ENCODE measurements around the gene RBM44.
"Not testable (repeated sequence)": the region's sequence is repeated elsewhere in the genome, so short reads cannot be mapped to it uniquely, and the experiment has no call there.

RBM44 gene

GRCh38 chr2:237827421-237827987, 28.9 kb downstream of the RBM44 start:
- Histone ChIP-seq H3K4me3 (no peak overlapping the region), H3K27ac (no peak overlapping the region)
- TF ChIP-seq CTCF (IDR thresholded peaks at IDR 0.05): no peak
- DNase-seq (ENCODE audit: low spot score): no peak

- Histone ChIP-seq H3K27ac (no peak overlapping the region), H3K4me3 (no peak overlapping the region)
- no peak for DNase-seq (ENCODE audit: low spot score)
- TF ChIP-seq CTCF (IDR thresholded peaks at IDR 0.05): no peak
These were observed 31.9 kb downstream of the RBM44 start for GRCh38 chr2:237830522-237830921.

- no peak for DNase-seq (ENCODE audit: low spot score)
- TF ChIP-seq CTCF (IDR thresholded peaks at IDR 0.05): no peak
- no peak overlapping the region for H3K4me3 ChIP-seq
- H3K27ac ChIP-seq: no peak overlapping the region
These were observed 35.0 kb downstream of the RBM44 start for GRCh38 chr2:237833546-237833945.

GRCh38 chr2:237835372-237835771, 36.8 kb downstream of the RBM44 start:
- no peak for TF ChIP-seq CTCF (IDR thresholded peaks at IDR 0.05)
- DNase-seq (ENCODE audit: low spot score): no peak
- H3K27ac ChIP-seq: no peak overlapping the region
- H3K4me3 ChIP-seq: no peak overlapping the region

- no peak for TF ChIP-seq CTCF (IDR thresholded peaks at IDR 0.05)
- H3K4me3 ChIP-seq: no peak overlapping the region
- DNase-seq (ENCODE audit: low spot score): no peak
- H3K27ac ChIP-seq: no peak overlapping the region
These were observed 42.5 kb downstream of the RBM44 start for GRCh38 chr2:237841051-237841450.

GRCh38 chr2:237848940-237849339, 50.4 kb downstream of the RBM44 start:
- H3K4me3 ChIP-seq; H3K27ac ChIP-seq; DNase-seq (ENCODE audit: low spot score): not testable (repeated sequence)

GRCh38 chr2:237854295-237854694, 55.7 kb downstream of the RBM44 start:
- no peak overlapping the region for H3K4me3 ChIP-seq
- no peak for TF ChIP-seq CTCF (IDR thresholded peaks at IDR 0.05)

GRCh38 chr2:237857791-237858190, 59.2 kb downstream of the RBM44 start:
- no peak overlapping the region for H3K27ac ChIP-seq
- no peak for DNase-seq (ENCODE audit: low spot score)

More at GRCh38 chr2:237854295-237854694, 55.7 kb downstream of the RBM44 start:
- H3K27ac ChIP-seq: no peak overlapping the region
- DNase-seq (ENCODE audit: low spot score): no peak

More at GRCh38 chr2:237857791-237858190, 59.2 kb downstream of the RBM44 start:
- TF ChIP-seq CTCF (IDR thresholded peaks at IDR 0.05): no peak
- H3K4me3 ChIP-seq: no peak overlapping the region
